Keratinocyte (primary cell): ENCODE data around the gene ALG6. TPM values are rescaled to one million over a fixed set of nuclear protein-coding genes. Genes with fewer than 3 reads are reported as not detected.

ENCODE experiments used
- DNase-seq: peaks from one replicate; pipeline ENCODE4 v3.0.0-alpha.2; 2011; ENCODE audit warnings: low read depth, missing footprints, low spot score
- FAIRE-seq: peaks from 2 replicates; lab custom pipeline; 2011; peaks lifted over from hg19 to GRCh38; lab: Jason Lieb, UNC
- H2AFZ ChIP-seq: 2 replicates; pipeline ENCODE4 v1.6.0; 2012; ENCODE audit warnings: low read length, control low read depth, inconsistent platforms; ENCODE audit not compliant: control insufficient read depth
- H3K27ac ChIP-seq: 2 replicates; pipeline ENCODE4 v1.5.1; 2011; ENCODE audit warnings: low read length; ENCODE audit not compliant: control insufficient read depth, insufficient read depth
- H3K27me3 ChIP-seq: 3 replicates; pipeline ENCODE4 v1.6.0; 2011; ENCODE audit warnings: low read length; ENCODE audit not compliant: control insufficient read depth, insufficient read depth; ENCODE audit errors: extremely low read depth
- H3K36me3 ChIP-seq, 2 experiments: 2 replicates in 1 of 2; 3 replicates in 1 of 2; pipeline ENCODE4 v1.5.1; 2011; ENCODE audit warnings: low read length in 2 of 2, mild to moderate bottlenecking in 1 of 2; ENCODE audit not compliant: control insufficient read depth in 2 of 2, insufficient read depth in 2 of 2; ENCODE audit errors: extremely low read depth in 1 of 2
- H3K4me1 ChIP-seq: 3 replicates; pipeline ENCODE4 v1.5.1; 2011; ENCODE audit warnings: low read length; ENCODE audit not compliant: control insufficient read depth, insufficient read depth; ENCODE audit errors: extremely low read depth
- H3K4me2 ChIP-seq: 3 replicates; pipeline ENCODE4 v1.6.0; 2011; ENCODE audit warnings: low read depth, low read length; ENCODE audit not compliant: control insufficient read depth, insufficient read depth; ENCODE audit errors: extremely low read depth
- H3K4me3 ChIP-seq, 3 experiments: fragments of 200-600 bp in 1 of 3; sonication (generic) in 1 of 3; 2 replicates in 2 of 3; 3 replicates in 1 of 3; pipeline ENCODE4 v1.5.1; 2011 to 2016; ENCODE audit warnings: low read length in 3 of 3, mild to moderate bottlenecking in 3 of 3, control low read depth in 2 of 3, inconsistent platforms in 1 of 3, low read depth in 1 of 3, mixed read lengths in 1 of 3, mixed run types in 1 of 3, moderate library complexity in 1 of 3; ENCODE audit not compliant: control insufficient read depth in 2 of 3, insufficient read depth in 2 of 3; ENCODE audit errors: extremely low read depth in 1 of 3
- H3K79me2 ChIP-seq: 2 replicates; pipeline ENCODE4 v1.6.0; 2012; ENCODE audit warnings: low read length; ENCODE audit not compliant: control insufficient read depth, insufficient read depth
- H3K9ac ChIP-seq: 3 replicates; pipeline ENCODE4 v1.6.0; 2011; ENCODE audit warnings: low read length; ENCODE audit not compliant: control insufficient read depth, insufficient read depth; ENCODE audit errors: extremely low read depth
- H3K9me1 ChIP-seq: 3 replicates; pipeline ENCODE4 v1.6.0; 2011; ENCODE audit warnings: low read length; ENCODE audit not compliant: control insufficient read depth, insufficient read depth; ENCODE audit errors: extremely low read depth
- H3K9me3 ChIP-seq: 2 replicates; pipeline ENCODE4 v1.5.1; 2012; ENCODE audit warnings: low read depth, low read length; ENCODE audit not compliant: control insufficient read depth
- H4K20me1 ChIP-seq: 3 replicates; pipeline ENCODE4 v1.6.0; 2011; ENCODE audit warnings: low read length; ENCODE audit not compliant: control insufficient read depth, insufficient read depth; ENCODE audit errors: extremely low read depth
- CTCF ChIP-seq, 3 experiments: IDR thresholded peaks in 1 of 3; conservative IDR thresholded peaks in 1 of 3; optimal IDR thresholded peaks in 1 of 3; 2 replicates in 2 of 3; 3 replicates in 1 of 3; pipeline versions ENCODE3 to v1.5.1; 2011; ENCODE audit warnings: low read length in 3 of 3, mild to moderate bottlenecking in 3 of 3, moderate library complexity in 2 of 3, control low read depth in 1 of 3, inconsistent platforms in 1 of 3; ENCODE audit not compliant: insufficient read depth in 2 of 3; ENCODE audit errors: extremely low read depth in 1 of 3
- EZH2 ChIP-seq: IDR thresholded peaks from one replicate; pipeline ENCODE4 v1.6.1; 2012; ENCODE audit warnings: inconsistent platforms, mild to moderate bottlenecking, low read length, moderate library complexity
- dilution Hi-C: fragments of 300-500 bp; cut with MboI; formaldehyde crosslinking; loops from one replicate; pipeline ENCODE4 v1.7.0; 2020; ENCODE audit warnings: low sequenced_read_pairs; ENCODE audit not compliant: extremely low pct_ligation_motif_present
- polyA plus RNA-seq, 5 experiments: library from polyadenylated mRNA; depleted of rRNA in 3 of 5; stranded (reverse) in 3 of 5; stranded (forward) in 1 of 5; unstranded in 1 of 5; fragments of >200 nt; gene quantifications; 1 replicate in 1 of 5; 2 replicates in 3 of 5; 3 replicates in 1 of 5; pipeline versions ENCODE4 v1.2.1 to v1.2.3, GENCODE V29; 2011 to 2012; ENCODE audit warnings: missing spikeins in 2 of 5, low read depth in 1 of 5, low replicate concordance in 1 of 5

ALG6 gene
- polyA plus RNA-seq, 1 donor (not counting 4 experiments of a cell fraction or from before 2014, with no cell fraction given) = 20.5 TPM

GRCh38 chr1:63435161-63435560 is 67.7 kb downstream of the ALG6 start:
- H3K9ac ChIP-seq = no peak overlapping the region
- no peaks in the 10 kb centered on the region for H3K9me3 ChIP-seq
- DNase-seq (no peak), FAIRE-seq (no peak)
- no peaks in the 10 kb centered on the region for H3K4me1 ChIP-seq
- no peaks in the 10 kb centered on the region for H3K36me3 ChIP-seq
- H3K4me2 ChIP-seq = no peak overlapping the region
- no peak overlapping the region for H3K27ac ChIP-seq
- no peak for TF ChIP-seq EZH2
- no peak for TF ChIP-seq CTCF (optimal IDR thresholded peaks at IDR 0.05 in 1 of 3, IDR thresholded peaks at IDR 0.05 in 1 of 3, conservative IDR thresholded peaks at IDR 0.05 in 1 of 3; ENCODE audit: extremely low read depth in 1 of 3, insufficient read depth in 2 of 3, low read length in 3 of 3)
- no peak overlapping the region for H3K4me3 ChIP-seq
- H3K79me2 ChIP-seq = no peaks in the 10 kb centered on the region
- dilution Hi-C loops = no loop called here
- no peaks in the 10 kb centered on the region for H3K9me1 ChIP-seq
- H2AFZ ChIP-seq = no peak overlapping the region
- H3K27me3 ChIP-seq = no peaks in the 10 kb centered on the region
- no peaks in the 10 kb centered on the region for H4K20me1 ChIP-seq

GRCh38 chr1:63442141-63442475 is 74.7 kb downstream of the ALG6 start:
- no peaks in the 10 kb centered on the region for H3K9me1 ChIP-seq
- H3K27me3 ChIP-seq = no peaks in the 10 kb centered on the region
- no peak overlapping the region for H3K4me3 ChIP-seq
- no peaks in the 10 kb centered on the region for H3K79me2 ChIP-seq
- no peaks in the 10 kb centered on the region for H3K4me1 ChIP-seq
- H2AFZ ChIP-seq = no peak overlapping the region
- no peaks in the 10 kb centered on the region for H4K20me1 ChIP-seq
- H3K36me3 ChIP-seq = no peaks in the 10 kb centered on the region
- no peak overlapping the region for H3K9ac ChIP-seq
- DNase-seq (no peak), FAIRE-seq (no peak)
- dilution Hi-C loops = no loop called here
- TF ChIP-seq CTCF (optimal IDR thresholded peaks at IDR 0.05 in 1 of 3, IDR thresholded peaks at IDR 0.05 in 1 of 3, conservative IDR thresholded peaks at IDR 0.05 in 1 of 3; ENCODE audit: extremely low read depth in 1 of 3, insufficient read depth in 2 of 3, low read length in 3 of 3) (no peak), EZH2 (no peak)
- H3K4me2 ChIP-seq = no peak overlapping the region
- no peaks in the 10 kb centered on the region for H3K9me3 ChIP-seq
- no peak overlapping the region for H3K27ac ChIP-seq
